ENCODE results near the gene SSUH2. TPM values are rescaled to one million over a fixed set of nuclear protein-coding genes. Genes with fewer than 3 reads are reported as not detected.

The SSUH2 gene
- total RNA-seq, 2 experiments from 2014 or later = 0.16 TPM; not detected in 1

GRCh38 chr3:8597219-8597853 is 47.3 kb downstream of the SSUH2 start:
- POLR2A ChIA-PET = no interaction called here
- BruUV-seq (replicated peaks) = no TSS peak

GRCh38 chr3:8596321-8597218 is 48.0 kb downstream of the SSUH2 start:
- no peak for DNase-seq (ENCODE audit: low spot score)
- no peaks in the 10 kb centered on the region for H4K20me1 ChIP-seq (ENCODE audit: insufficient read depth, low read length)
- H3K36me3 ChIP-seq (ENCODE audit: insufficient read depth, low read length) = no peaks in the 10 kb centered on the region
- intact Hi-C loops (cut with micrococcal nuclease; ENCODE audit: unreplicated experiment) = no loop called here
- no peaks in the 10 kb centered on the region for H3K9me3 ChIP-seq (ENCODE audit: low read length)
- no peak overlapping the region for H3K4me3 ChIP-seq (ENCODE audit: low read depth, low read length, poor library complexity, severe bottlenecking)
- no peaks in the 10 kb centered on the region for H3K4me1 ChIP-seq (ENCODE audit: insufficient read depth, low read length, poor library complexity, severe bottlenecking)
- ChIA-PET CTCF (ENCODE audit: unreplicated experiment) (no interaction called here), POLR2A (no interaction called here)
- no peak overlapping the region for H3K27ac ChIP-seq (ENCODE audit: low read depth, low read length, poor library complexity, severe bottlenecking)
- H3K4me2 ChIP-seq (ENCODE audit: low read length) = no peak overlapping the region
- no peak overlapping the region for H2AFZ ChIP-seq (ENCODE audit: low read length)
- H3K9me2 ChIP-seq (ENCODE audit: insufficient read depth, low read length) = no peaks in the 10 kb centered on the region
- H3K79me2 ChIP-seq (ENCODE audit: insufficient read depth, low read depth, low read length) = no peaks in the 10 kb centered on the region
- BruUV-seq (replicated peaks) = no TSS peak
- no peak for TF ChIP-seq EZH2phosphoT487 (IDR thresholded peaks at IDR 0.05; ENCODE audit: borderline replicate concordance, low read depth, low read length)
- TF ChIP-seq, protein P1, sequence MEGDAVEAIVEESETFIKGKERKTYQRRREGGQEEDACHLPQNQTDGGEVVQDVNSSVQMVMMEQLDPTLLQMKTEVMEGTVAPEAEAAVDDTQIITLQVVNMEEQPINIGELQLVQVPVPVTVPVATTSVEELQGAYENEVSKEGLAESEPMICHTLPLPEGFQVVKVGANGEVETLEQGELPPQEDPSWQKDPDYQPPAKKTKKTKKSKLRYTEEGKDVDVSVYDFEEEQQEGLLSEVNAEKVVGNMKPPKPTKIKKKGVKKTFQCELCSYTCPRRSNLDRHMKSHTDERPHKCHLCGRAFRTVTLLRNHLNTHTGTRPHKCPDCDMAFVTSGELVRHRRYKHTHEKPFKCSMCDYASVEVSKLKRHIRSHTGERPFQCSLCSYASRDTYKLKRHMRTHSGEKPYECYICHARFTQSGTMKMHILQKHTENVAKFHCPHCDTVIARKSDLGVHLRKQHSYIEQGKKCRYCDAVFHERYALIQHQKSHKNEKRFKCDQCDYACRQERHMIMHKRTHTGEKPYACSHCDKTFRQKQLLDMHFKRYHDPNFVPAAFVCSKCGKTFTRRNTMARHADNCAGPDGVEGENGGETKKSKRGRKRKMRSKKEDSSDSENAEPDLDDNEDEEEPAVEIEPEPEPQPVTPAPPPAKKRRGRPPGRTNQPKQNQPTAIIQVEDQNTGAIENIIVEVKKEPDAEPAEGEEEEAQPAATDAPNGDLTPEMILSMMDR (conservative IDR thresholded peaks at IDR 0.05; ENCODE audit: low read length) = no peak

More at GRCh38 chr3:8597219-8597853, 47.3 kb downstream of the SSUH2 start:
- no peak overlapping the region for H3K4me2 ChIP-seq (ENCODE audit: low read length)
- no peak for DNase-seq (ENCODE audit: low spot score)
- CTCF ChIA-PET (ENCODE audit: unreplicated experiment) = no interaction called here
- TF ChIP-seq, protein P1 (conservative IDR thresholded peaks at IDR 0.05; ENCODE audit: low read length) = no peak
- no peak for TF ChIP-seq EZH2phosphoT487 (IDR thresholded peaks at IDR 0.05; ENCODE audit: borderline replicate concordance, low read depth, low read length)
- H4K20me1 ChIP-seq (ENCODE audit: insufficient read depth, low read length) = no peaks in the 10 kb centered on the region
- H3K4me1 ChIP-seq (ENCODE audit: insufficient read depth, low read length, poor library complexity, severe bottlenecking) = no peaks in the 10 kb centered on the region
- H2AFZ ChIP-seq (ENCODE audit: low read length) = no peak overlapping the region
- no peak overlapping the region for H3K27ac ChIP-seq (ENCODE audit: low read depth, low read length, poor library complexity, severe bottlenecking)
- no peaks in the 10 kb centered on the region for H3K79me2 ChIP-seq (ENCODE audit: insufficient read depth, low read depth, low read length)
- no peak overlapping the region for H3K4me3 ChIP-seq (ENCODE audit: low read depth, low read length, poor library complexity, severe bottlenecking)
- intact Hi-C loops (cut with micrococcal nuclease; ENCODE audit: unreplicated experiment) = no loop called here
- H3K9me2 ChIP-seq (ENCODE audit: insufficient read depth, low read length) = no peaks in the 10 kb centered on the region
- no peaks in the 10 kb centered on the region for H3K9me3 ChIP-seq (ENCODE audit: low read length)
- H3K36me3 ChIP-seq (ENCODE audit: insufficient read depth, low read length) = no peaks in the 10 kb centered on the region

GRCh38 chr3:8595695-8596115 is 48.9 kb downstream of the SSUH2 start:
- Histone ChIP-seq H3K4me1 (ENCODE audit: insufficient read depth, low read length, poor library complexity, severe bottlenecking) (no peaks in the 10 kb centered on the region), H3K79me2 (ENCODE audit: insufficient read depth, low read depth, low read length) (no peaks in the 10 kb centered on the region), H4K20me1 (ENCODE audit: insufficient read depth, low read length) (no peaks in the 10 kb centered on the region), H3K9me3 (ENCODE audit: low read length) (no peaks in the 10 kb centered on the region), H3K36me3 (ENCODE audit: insufficient read depth, low read length) (no peaks in the 10 kb centered on the region), H2AFZ (ENCODE audit: low read length) (no peak overlapping the region), H3K4me3 (ENCODE audit: low read depth, low read length, poor library complexity, severe bottlenecking) (no peak overlapping the region), H3K4me2 (ENCODE audit: low read length) (no peak overlapping the region), H3K9me2 (ENCODE audit: insufficient read depth, low read length) (no peaks in the 10 kb centered on the region), H3K27ac (ENCODE audit: low read depth, low read length, poor library complexity, severe bottlenecking) (no peak overlapping the region)
- no peak for DNase-seq (ENCODE audit: low spot score)
- intact Hi-C loops (cut with micrococcal nuclease; ENCODE audit: unreplicated experiment) = no loop called here
- ChIA-PET CTCF (ENCODE audit: unreplicated experiment) (no interaction called here), POLR2A (no interaction called here)
- BruUV-seq (replicated peaks) = no TSS peak
- TF ChIP-seq, protein P1 (conservative IDR thresholded peaks at IDR 0.05; ENCODE audit: low read length) = no peak
- no peak for TF ChIP-seq EZH2phosphoT487 (IDR thresholded peaks at IDR 0.05; ENCODE audit: borderline replicate concordance, low read depth, low read length)

Data from OCI-LY7 (cell line).